GM12891 (cell line): ENCODE results near the gene VAMP8.

Experiments used
- PAX5 ChIP-seq: IDR thresholded peaks from 2 replicates; pipeline ENCODE4 v1.6.1; 2011; ENCODE audit warnings: low read length, moderate library complexity, mild to moderate bottlenecking; ENCODE audit not compliant: insufficient read depth, severe bottlenecking
- POLR2A ChIP-seq: IDR thresholded peaks from 2 replicates; pipeline ENCODE4 v1.6.1; 2011; ENCODE audit warnings: low read depth, low read length, control low read depth
- POLR2AphosphoS5 ChIP-seq: IDR thresholded peaks from 2 replicates; pipeline ENCODE4 v1.6.1; 2011; ENCODE audit warnings: low read depth, low read length, control low read depth
- POU2F2 ChIP-seq: IDR thresholded peaks from 2 replicates; pipeline ENCODE4 v1.6.1; 2011; ENCODE audit warnings: low read depth, mild to moderate bottlenecking, control low read depth, low read length, moderate library complexity
- SPI1 ChIP-seq: IDR thresholded peaks from 2 replicates; pipeline ENCODE4 v1.6.1; 2011; ENCODE audit warnings: low read depth, low read length, control low read depth
- TAF1 ChIP-seq: IDR thresholded peaks from 2 replicates; pipeline ENCODE4 v1.6.1; 2011; ENCODE audit warnings: low read depth, low read length, control low read depth

DNA sequence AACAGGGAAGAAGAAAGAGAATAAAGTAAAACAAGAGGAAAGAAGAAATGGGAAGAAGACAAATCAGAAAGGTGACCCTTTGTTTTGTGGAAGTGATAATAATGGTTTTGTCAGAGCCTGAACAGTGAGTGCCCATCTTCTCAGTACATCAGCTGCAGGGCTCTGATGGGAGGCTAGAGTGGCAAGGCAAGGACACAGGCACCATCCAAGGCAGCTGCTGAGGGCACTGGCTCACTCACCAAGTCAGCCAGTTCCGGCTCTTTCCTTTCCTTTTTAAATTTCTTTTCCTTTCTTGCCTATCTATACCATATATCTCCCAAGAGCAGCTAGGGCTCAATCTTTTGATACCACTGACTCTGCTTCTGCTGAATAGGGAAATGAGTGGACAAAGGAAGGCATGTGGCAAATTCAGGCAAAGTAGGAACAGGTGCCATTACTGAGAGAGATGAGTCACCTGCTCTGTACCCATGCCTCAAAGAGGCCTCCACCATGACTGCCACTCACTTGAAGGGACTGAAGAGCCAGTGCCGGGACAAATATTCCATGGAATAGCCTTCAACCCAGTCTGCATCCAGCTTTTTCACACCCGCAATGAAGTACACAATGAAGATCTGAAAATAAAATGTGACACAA lies 22.3 kb upstream of the VAMP8 start:
- TF ChIP-seq PAX5: no peak
- no peak for TF ChIP-seq POLR2A
- no peak for TF ChIP-seq TAF1
- TF ChIP-seq POLR2AphosphoS5: no peak
- TF ChIP-seq POU2F2: no peak
- no peak for TF ChIP-seq SPI1
